ENCODE measurements around the gene HS6ST1. TPM values are rescaled to one million over a fixed set of nuclear protein-coding genes. Genes with fewer than 3 reads are reported as not detected.

Gene HS6ST1
- total RNA-seq, 1 experiment from 2014 or later: 20.3 TPM

GRCh38 chr2:128293870-128294455, 24.7 kb downstream of the HS6ST1 start:
- no peak for TF ChIP-seq CTCF (IDR thresholded peaks at IDR 0.05; ENCODE audit: insufficient read depth in 1 of 2, low read depth in 1 of 2, low read length in 1 of 2, severe bottlenecking in 1 of 2, unreplicated experiment in 1 of 2)
- Histone ChIP-seq H3K4me3 (ENCODE audit: low read depth, low read length) (no peak overlapping the region), H3K9me3 (no peaks in the 10 kb centered on the region), H3K4me1 (no peaks in the 10 kb centered on the region), H3K27me3 (replicated peaks; ENCODE audit: control insufficient read depth, insufficient read depth, low read length) (no peaks in the 10 kb centered on the region), H3K36me3 (ENCODE audit: control insufficient read depth, insufficient read depth, low read length) (no peaks in the 10 kb centered on the region)
- no peaks in the 10 kb centered on the region for H3K9me3 Mint-ChIP-seq (ENCODE audit: unreplicated experiment)
- BruUV-seq (replicated peaks): no TSS peak
- ChIA-PET POLR2A (no interaction called here), CTCF (no interaction called here)
- intact Hi-C loops (cut with micrococcal nuclease; ENCODE audit: unreplicated experiment): no loop called here
- no peaks in the 10 kb centered on the region for H3K27me3 Mint-ChIP-seq (ENCODE audit: insufficient read depth, unreplicated experiment)
- no peak overlapping the region for H3K4me3 Mint-ChIP-seq (ENCODE audit: unreplicated experiment)
- no peaks in the 10 kb centered on the region for H3K4me1 Mint-ChIP-seq (ENCODE audit: low read depth, unreplicated experiment)
- DNase-seq: no peak
- H3K36me3 Mint-ChIP-seq (ENCODE audit: insufficient read depth, unreplicated experiment): peaks cover 6% of the 10 kb centered on the region
- H3K27ac Mint-ChIP-seq (ENCODE audit: unreplicated experiment): no peak overlapping the region

- no TSS peak for BruUV-seq (replicated peaks)
- H3K4me1 ChIP-seq: no peaks in the 10 kb centered on the region
- ChIA-PET CTCF (no interaction called here), POLR2A (no interaction called here)
- no peak for DNase-seq
- no peaks in the 10 kb centered on the region for H3K9me3 Mint-ChIP-seq (ENCODE audit: unreplicated experiment)
- no peak overlapping the region for H3K4me3 Mint-ChIP-seq (ENCODE audit: unreplicated experiment)
- peaks cover 6% of the 10 kb centered on the region for H3K36me3 Mint-ChIP-seq (ENCODE audit: insufficient read depth, unreplicated experiment)
- no peak overlapping the region for H3K4me3 ChIP-seq (ENCODE audit: low read depth, low read length)
- no peaks in the 10 kb centered on the region for H3K27me3 Mint-ChIP-seq (ENCODE audit: insufficient read depth, unreplicated experiment)
- H3K36me3 ChIP-seq (ENCODE audit: control insufficient read depth, insufficient read depth, low read length): no peaks in the 10 kb centered on the region
- no peaks in the 10 kb centered on the region for H3K4me1 Mint-ChIP-seq (ENCODE audit: low read depth, unreplicated experiment)
- intact Hi-C loops (cut with micrococcal nuclease; ENCODE audit: unreplicated experiment): no loop called here
- no peak overlapping the region for H3K27ac Mint-ChIP-seq (ENCODE audit: unreplicated experiment)
- no peak for TF ChIP-seq CTCF (IDR thresholded peaks at IDR 0.05; ENCODE audit: insufficient read depth in 1 of 2, low read depth in 1 of 2, low read length in 1 of 2, severe bottlenecking in 1 of 2, unreplicated experiment in 1 of 2)
- H3K27me3 ChIP-seq (replicated peaks; ENCODE audit: control insufficient read depth, insufficient read depth, low read length): no peaks in the 10 kb centered on the region
- no peaks in the 10 kb centered on the region for H3K9me3 ChIP-seq
Measured at GRCh38 chr2:128293426-128293755, 25.3 kb downstream of the HS6ST1 start.

- H3K4me3 ChIP-seq (ENCODE audit: low read depth, low read length): no peak overlapping the region
- no peak overlapping the region for H3K4me3 Mint-ChIP-seq (ENCODE audit: unreplicated experiment)
- H3K27me3 Mint-ChIP-seq (ENCODE audit: insufficient read depth, unreplicated experiment): no peaks in the 10 kb centered on the region
- TF ChIP-seq CTCF (IDR thresholded peaks at IDR 0.05; ENCODE audit: insufficient read depth in 1 of 2, low read depth in 1 of 2, low read length in 1 of 2, severe bottlenecking in 1 of 2, unreplicated experiment in 1 of 2): no peak
- intact Hi-C loops (cut with micrococcal nuclease; ENCODE audit: unreplicated experiment): no loop called here
- ChIA-PET CTCF (no interaction called here), POLR2A (no interaction called here)
- H3K9me3 ChIP-seq: no peaks in the 10 kb centered on the region
- no TSS peak for BruUV-seq (replicated peaks)
- no peaks in the 10 kb centered on the region for H3K27me3 ChIP-seq (replicated peaks; ENCODE audit: control insufficient read depth, insufficient read depth, low read length)
- no peak overlapping the region for H3K27ac Mint-ChIP-seq (ENCODE audit: unreplicated experiment)
- H3K4me1 ChIP-seq: no peaks in the 10 kb centered on the region
- H3K36me3 ChIP-seq (ENCODE audit: control insufficient read depth, insufficient read depth, low read length): no peaks in the 10 kb centered on the region
- peaks cover 6% of the 10 kb centered on the region for H3K36me3 Mint-ChIP-seq (ENCODE audit: insufficient read depth, unreplicated experiment)
- H3K9me3 Mint-ChIP-seq (ENCODE audit: unreplicated experiment): no peaks in the 10 kb centered on the region
- no peaks in the 10 kb centered on the region for H3K4me1 Mint-ChIP-seq (ENCODE audit: low read depth, unreplicated experiment)
- no peak for DNase-seq
Measured at GRCh38 chr2:128292599-128293425, 25.9 kb downstream of the HS6ST1 start.

Measured in Caco-2 (cell line).